Fibroblast of lung (primary cell): ENCODE measurements around the gene MCOLN2. TPM values are rescaled to one million over a fixed set of nuclear protein-coding genes. Genes with fewer than 3 reads are reported as not detected.

ENCODE experiments used
- DNase-seq, 2 donors: peaks; one replicate each; pipeline versions ENCODE4 v3.0.0 to v3.0.0-alpha.2; 2010; ENCODE audit warnings: low read depth in 2 of 2
- H2AFZ ChIP-seq: 2 replicates; pipeline ENCODE4 v1.5.1; 2012; ENCODE audit warnings: low read length, control low read depth, inconsistent platforms
- H3K27ac ChIP-seq: 2 replicates; pipeline ENCODE4 v1.5.1; 2011; ENCODE audit warnings: low read length, control low read depth; ENCODE audit not compliant: insufficient read depth
- H3K27me3 ChIP-seq: 2 replicates; pipeline ENCODE4 v1.5.1; 2011; ENCODE audit warnings: mild to moderate bottlenecking, low read length; ENCODE audit not compliant: control insufficient read depth, insufficient read depth
- H3K36me3 ChIP-seq: 2 replicates; pipeline ENCODE4 v1.5.1; 2011; ENCODE audit warnings: low read length; ENCODE audit not compliant: control insufficient read depth, insufficient read depth
- H3K4me1 ChIP-seq: 2 replicates; pipeline ENCODE4 v1.5.1; 2011; ENCODE audit warnings: low read length; ENCODE audit not compliant: control insufficient read depth, insufficient read depth; ENCODE audit errors: extremely low read depth
- H3K4me2 ChIP-seq: 2 replicates; pipeline ENCODE4 v1.5.1; 2011; ENCODE audit warnings: low read length, control low read depth; ENCODE audit not compliant: insufficient read depth; ENCODE audit errors: extremely low read depth
- H3K4me3 ChIP-seq, 4 experiments: fragments of 200-600 bp in 1 of 4; sonication (generic) in 1 of 4; replicated peaks in 1 of 4; 2 replicates each; pipeline ENCODE4 v1.5.1; 2011 to 2016; ENCODE audit warnings: low read length in 4 of 4, low read depth in 3 of 4, mild to moderate bottlenecking in 3 of 4, control low read depth in 2 of 4, inconsistent platforms in 1 of 4, mixed read lengths in 1 of 4; ENCODE audit not compliant: insufficient read depth in 1 of 4; ENCODE audit errors: control extremely low read depth in 1 of 4
- H3K79me2 ChIP-seq: 2 replicates; pipeline ENCODE4 v1.5.1; 2012; ENCODE audit warnings: mild to moderate bottlenecking, low read length, inconsistent platforms; ENCODE audit not compliant: control insufficient read depth, insufficient read depth
- H3K9ac ChIP-seq: 2 replicates; pipeline ENCODE4 v1.5.1; 2011; ENCODE audit warnings: mild to moderate bottlenecking, low read length, control low read depth; ENCODE audit not compliant: insufficient read depth
- H3K9me3 ChIP-seq: 2 replicates; pipeline ENCODE4 v1.5.1; 2012; ENCODE audit warnings: low read depth, low read length; ENCODE audit not compliant: control insufficient read depth, insufficient read depth
- H4K20me1 ChIP-seq: 2 replicates; pipeline ENCODE4 v1.5.1; 2011; ENCODE audit warnings: low read length; ENCODE audit not compliant: control insufficient read depth, insufficient read depth; ENCODE audit errors: extremely low read depth
- CTCF ChIP-seq, 2 donors: IDR thresholded peaks in 1 of 2; conservative IDR thresholded peaks in 1 of 2; 1 replicate in 1 of 2; 2 replicates in 1 of 2; pipeline ENCODE4 v1.5.1; 2011 to 2012; ENCODE audit warnings: low read length in 2 of 2, control low read depth in 1 of 2, inconsistent platforms in 1 of 2, low read depth in 1 of 2, mild to moderate bottlenecking in 1 of 2
- EZH2 ChIP-seq: IDR thresholded peaks from 2 replicates; pipeline ENCODE4 v1.5.1; 2012; ENCODE audit warnings: low read length, control low read depth, mild to moderate bottlenecking; ENCODE audit errors: missing control alignments
- polyA plus RNA-seq, 2 donors: library from polyadenylated mRNA; depleted of rRNA in 1 of 2; stranded (reverse) in 1 of 2; unstranded in 1 of 2; fragments of >200 nt; gene quantifications; 2 replicates each; pipeline ENCODE4 v1.2.1, GENCODE V29; 2011 to 2012; ENCODE audit warnings: missing spikeins in 1 of 2
- total RNA-seq: library from RNA; depleted of rRNA; stranded (reverse); fragments of >200 nt; gene quantifications from 2 replicates; pipeline ENCODE4 v1.2.1, GENCODE V29; 2014

Gene MCOLN2
- total and polyA plus RNA-seq, 2 donors (not counting 1 experiment from before 2014, with no cell fraction given) = 0.44 to 1.5 TPM

GRCh38 chr1:84947536-84948410 lies 49.1 kb downstream of the MCOLN2 start:
- H2AFZ ChIP-seq = no peak overlapping the region

GRCh38 chr1:84946631-84947030 lies 50.3 kb downstream of the MCOLN2 start:
- Histone ChIP-seq H3K4me3 (no peak overlapping the region), H3K27ac (no peak overlapping the region), H3K9me3 (no peaks in the 10 kb centered on the region), H3K9ac (no peak overlapping the region), H3K4me2 (no peak overlapping the region), H3K27me3 (peaks cover 4% of the 10 kb centered on the region), H3K36me3 (no peaks in the 10 kb centered on the region), H2AFZ (no peak overlapping the region), H3K4me1 (peaks cover 6% of the 10 kb centered on the region), H3K79me2 (no peaks in the 10 kb centered on the region), H4K20me1 (no peaks in the 10 kb centered on the region)
- DNase-seq = peak in 1 of 2 donors; percentile 42
- TF ChIP-seq EZH2 (no peak), CTCF (conservative IDR thresholded peaks at IDR 0.05 in 1 of 2, IDR thresholded peaks at IDR 0.05 in 1 of 2; ENCODE audit: low read depth in 1 of 2, low read length in 2 of 2) (no peak)

More at GRCh38 chr1:84947536-84948410, 49.1 kb downstream of the MCOLN2 start:
- Histone ChIP-seq H3K4me1 (peaks cover 6% of the 10 kb centered on the region), H3K9ac (no peak overlapping the region), H3K79me2 (no peaks in the 10 kb centered on the region), H3K27ac (no peak overlapping the region), H3K27me3 (peaks cover 2% of the 10 kb centered on the region), H3K36me3 (no peaks in the 10 kb centered on the region), H3K4me3 (no peak overlapping the region), H3K4me2 (no peak overlapping the region), H3K9me3 (no peaks in the 10 kb centered on the region), H4K20me1 (no peaks in the 10 kb centered on the region)
- no peak for TF ChIP-seq CTCF (conservative IDR thresholded peaks at IDR 0.05 in 1 of 2, IDR thresholded peaks at IDR 0.05 in 1 of 2; ENCODE audit: low read depth in 1 of 2, low read length in 2 of 2)
- DNase-seq = no peak

- peak; percentile 82 to 95 for DNase-seq
- Histone ChIP-seq H3K9me3 (no peaks in the 10 kb centered on the region), H3K27ac (peak overlapping the region; percentile 22), H3K4me1 (peaks cover 6% of the 10 kb centered on the region), H3K9ac (peak overlapping the region; percentile 13), H3K4me3 (peak overlapping the region; percentile 43 to 78 (median 45)), H3K4me2 (peak overlapping the region; percentile 83), H3K36me3 (no peaks in the 10 kb centered on the region), H4K20me1 (no peaks in the 10 kb centered on the region), H3K79me2 (no peaks in the 10 kb centered on the region), H2AFZ (peak overlapping the region; percentile 80), H3K27me3 (peaks cover 4% of the 10 kb centered on the region)
- TF ChIP-seq EZH2 = no peak
- peak; percentile 74 to 90 for TF ChIP-seq CTCF (conservative IDR thresholded peaks at IDR 0.05 in 1 of 2, IDR thresholded peaks at IDR 0.05 in 1 of 2; ENCODE audit: low read depth in 1 of 2, low read length in 2 of 2)
Measured at GRCh38 chr1:84944767-84945486, 52.0 kb downstream of the MCOLN2 start.
